Nephron (organoid): ENCODE results near the gene DIAPH2.

Experiments used
- H3K27ac Mint-ChIP-seq, 3 experiments: 2 replicates each; pipeline ENCODE4 v1.8.0; 2020; ENCODE audit warnings: mixed read lengths in 3 of 3, mild to moderate bottlenecking in 2 of 3, moderate library complexity in 1 of 3
- H3K27me3 Mint-ChIP-seq: 2 replicates; pipeline ENCODE4 v1.8.0; 2021; ENCODE audit warnings: low read depth, mild to moderate bottlenecking, moderate library complexity, mixed read lengths
- H3K36me3 Mint-ChIP-seq: 2 replicates; pipeline ENCODE4 v1.8.0; 2020; ENCODE audit warnings: low read depth, mixed read lengths
- H3K4me1 Mint-ChIP-seq: 2 replicates; pipeline ENCODE4 v1.8.0; 2020; ENCODE audit warnings: mixed read lengths
- H3K4me3 Mint-ChIP-seq, 3 experiments: 2 replicates each; pipeline ENCODE4 v1.8.0; 2020; ENCODE audit warnings: mild to moderate bottlenecking in 3 of 3, mixed read lengths in 3 of 3, moderate library complexity in 2 of 3
- H3K9me3 Mint-ChIP-seq: 2 replicates; pipeline ENCODE4 v1.8.0; 2020; ENCODE audit warnings: mixed read lengths
- TF ChIP-seq, protein P1 (sequence below), 3 experiments: fragments of 200-600 bp; sonication (generic); IDR thresholded peaks; one replicate each; pipeline ENCODE4 v1.5.0; 2021; ENCODE audit warnings: antibody characterized with exemption in 3 of 3; ENCODE audit not compliant: unreplicated experiment in 3 of 3

Gene DIAPH2

DNA sequence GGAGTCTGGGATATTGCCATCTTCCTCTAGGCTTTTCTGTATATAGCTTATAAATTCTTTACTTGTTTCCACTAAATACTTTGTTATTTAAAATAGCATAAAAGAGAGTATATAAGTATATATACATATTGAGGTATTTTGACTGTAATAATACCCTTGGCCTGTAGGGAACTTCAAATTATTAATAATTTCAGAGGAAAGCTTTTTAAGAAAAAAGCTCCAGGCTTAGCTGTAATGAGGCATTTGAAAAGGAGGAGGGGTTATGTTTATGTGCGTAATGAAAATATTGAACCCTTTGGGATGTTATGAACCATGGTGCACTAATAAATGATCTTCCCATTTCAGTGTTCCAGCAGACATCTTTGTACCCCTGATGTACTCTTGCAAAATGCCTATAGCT, 777.1 kb downstream of the DIAPH2 start:
- H3K27ac Mint-ChIP-seq, result no peak overlapping the region
- no peaks in the 10 kb centered on the region for H3K9me3 Mint-ChIP-seq
- no peaks in the 10 kb centered on the region for H3K36me3 Mint-ChIP-seq
- no peak overlapping the region for H3K4me3 Mint-ChIP-seq
- TF ChIP-seq, protein P1, sequence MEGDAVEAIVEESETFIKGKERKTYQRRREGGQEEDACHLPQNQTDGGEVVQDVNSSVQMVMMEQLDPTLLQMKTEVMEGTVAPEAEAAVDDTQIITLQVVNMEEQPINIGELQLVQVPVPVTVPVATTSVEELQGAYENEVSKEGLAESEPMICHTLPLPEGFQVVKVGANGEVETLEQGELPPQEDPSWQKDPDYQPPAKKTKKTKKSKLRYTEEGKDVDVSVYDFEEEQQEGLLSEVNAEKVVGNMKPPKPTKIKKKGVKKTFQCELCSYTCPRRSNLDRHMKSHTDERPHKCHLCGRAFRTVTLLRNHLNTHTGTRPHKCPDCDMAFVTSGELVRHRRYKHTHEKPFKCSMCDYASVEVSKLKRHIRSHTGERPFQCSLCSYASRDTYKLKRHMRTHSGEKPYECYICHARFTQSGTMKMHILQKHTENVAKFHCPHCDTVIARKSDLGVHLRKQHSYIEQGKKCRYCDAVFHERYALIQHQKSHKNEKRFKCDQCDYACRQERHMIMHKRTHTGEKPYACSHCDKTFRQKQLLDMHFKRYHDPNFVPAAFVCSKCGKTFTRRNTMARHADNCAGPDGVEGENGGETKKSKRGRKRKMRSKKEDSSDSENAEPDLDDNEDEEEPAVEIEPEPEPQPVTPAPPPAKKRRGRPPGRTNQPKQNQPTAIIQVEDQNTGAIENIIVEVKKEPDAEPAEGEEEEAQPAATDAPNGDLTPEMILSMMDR (IDR thresholded peaks at IDR 0.05; ENCODE audit: unreplicated experiment in 3 of 3), result peak in 2 of 3 experiments; percentile 11 to 12
- no peaks in the 10 kb centered on the region for H3K4me1 Mint-ChIP-seq
- H3K27me3 Mint-ChIP-seq, result no peaks in the 10 kb centered on the region

DNA sequence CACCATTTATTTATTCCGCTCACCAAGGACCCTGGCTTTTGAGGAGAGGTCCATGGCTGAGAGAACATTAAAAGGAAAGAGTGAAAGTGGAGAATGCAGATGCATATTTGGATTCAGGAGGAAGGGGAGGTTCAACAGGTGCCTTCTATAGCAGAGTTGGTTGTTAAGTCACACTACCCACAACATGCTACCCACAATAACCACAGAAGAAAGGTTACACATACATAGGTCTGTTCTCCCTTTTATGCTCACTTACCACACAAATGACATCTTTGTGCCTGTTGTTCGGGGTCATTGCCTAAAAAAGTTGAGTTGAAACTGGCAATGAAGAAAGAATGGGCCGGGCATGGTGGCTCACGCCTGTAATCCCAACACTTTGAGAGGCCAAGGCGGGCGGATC, 786.4 kb downstream of the DIAPH2 start:
- no peaks in the 10 kb centered on the region for H3K9me3 Mint-ChIP-seq
- no peak overlapping the region for H3K4me3 Mint-ChIP-seq
- no peaks in the 10 kb centered on the region for H3K4me1 Mint-ChIP-seq
- no peaks in the 10 kb centered on the region for H3K27me3 Mint-ChIP-seq
- H3K27ac Mint-ChIP-seq, result no peak overlapping the region
- no peaks in the 10 kb centered on the region for H3K36me3 Mint-ChIP-seq
- TF ChIP-seq, protein P1 (IDR thresholded peaks at IDR 0.05; ENCODE audit: unreplicated experiment in 3 of 3), result no peak

DNA sequence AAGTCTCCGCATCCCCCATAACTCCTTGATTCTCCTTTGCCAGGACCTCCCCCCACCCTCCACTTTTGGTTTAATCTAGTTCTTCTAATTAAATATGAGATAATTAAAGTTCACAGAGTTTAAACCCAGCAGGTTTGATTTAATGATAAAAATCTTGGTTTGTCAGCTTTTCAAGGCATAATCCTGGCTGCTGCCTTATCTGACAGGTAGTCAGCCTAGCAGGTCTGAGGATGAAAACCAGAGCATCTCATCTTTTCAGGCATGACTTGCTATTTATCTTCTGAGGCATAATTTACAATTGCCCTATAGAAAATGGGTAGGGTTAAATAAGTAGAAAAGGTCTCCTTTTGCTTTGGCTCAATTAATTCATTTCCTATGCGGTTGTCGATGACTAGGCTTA, 790.3 kb downstream of the DIAPH2 start:
- Mint-ChIP-seq H3K9me3 (no peaks in the 10 kb centered on the region), H3K27ac (no peak overlapping the region), H3K4me1 (no peaks in the 10 kb centered on the region), H3K36me3 (no peaks in the 10 kb centered on the region), H3K4me3 (no peak overlapping the region), H3K27me3 (no peaks in the 10 kb centered on the region)
- TF ChIP-seq, protein P1 (IDR thresholded peaks at IDR 0.05; ENCODE audit: unreplicated experiment in 3 of 3), result no peak

DNA sequence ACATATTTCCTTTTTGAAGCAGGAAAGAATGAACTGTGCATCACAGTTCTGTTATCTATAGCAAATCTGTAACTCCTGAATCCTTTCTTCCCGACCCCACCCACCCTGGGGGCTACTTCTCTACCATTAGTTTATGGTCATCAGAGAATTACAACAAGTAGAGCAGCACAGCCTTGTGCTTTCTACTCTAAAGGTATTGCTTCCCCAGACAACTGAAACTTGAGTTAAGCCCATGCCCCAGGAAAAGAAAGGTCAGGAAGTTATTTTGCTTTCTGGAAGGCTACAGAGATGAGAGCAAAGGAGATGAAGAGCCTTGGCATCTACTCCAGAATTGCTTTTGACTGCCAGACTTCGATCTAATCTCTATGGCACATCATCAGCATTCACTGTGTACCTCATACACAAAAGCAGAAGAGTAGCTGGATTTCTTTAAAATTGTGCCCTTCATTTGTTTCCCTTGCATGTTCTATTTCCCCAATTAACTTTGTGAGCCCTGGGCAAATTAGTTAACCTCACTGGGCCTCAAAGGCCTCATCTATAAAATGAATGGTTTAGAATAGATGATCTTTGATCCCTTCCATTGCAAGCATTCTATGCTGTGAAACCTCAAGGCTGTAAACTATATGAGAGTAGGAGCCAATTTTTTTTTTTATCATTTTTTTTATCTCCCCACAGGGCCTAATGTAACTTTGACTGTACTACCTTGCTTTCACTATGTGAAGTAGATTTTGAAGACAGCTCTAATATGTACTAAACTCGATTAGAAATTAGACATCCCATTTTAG, 794.7 kb downstream of the DIAPH2 start:
- no peaks in the 10 kb centered on the region for H3K9me3 Mint-ChIP-seq
- TF ChIP-seq, protein P1 (IDR thresholded peaks at IDR 0.05; ENCODE audit: unreplicated experiment in 3 of 3), result no peak
- no peaks in the 10 kb centered on the region for H3K27me3 Mint-ChIP-seq
- H3K36me3 Mint-ChIP-seq, result no peaks in the 10 kb centered on the region
- peaks cover 4% of the 10 kb centered on the region for H3K4me1 Mint-ChIP-seq
- no peak overlapping the region for H3K27ac Mint-ChIP-seq
- H3K4me3 Mint-ChIP-seq, result no peak overlapping the region

DNA sequence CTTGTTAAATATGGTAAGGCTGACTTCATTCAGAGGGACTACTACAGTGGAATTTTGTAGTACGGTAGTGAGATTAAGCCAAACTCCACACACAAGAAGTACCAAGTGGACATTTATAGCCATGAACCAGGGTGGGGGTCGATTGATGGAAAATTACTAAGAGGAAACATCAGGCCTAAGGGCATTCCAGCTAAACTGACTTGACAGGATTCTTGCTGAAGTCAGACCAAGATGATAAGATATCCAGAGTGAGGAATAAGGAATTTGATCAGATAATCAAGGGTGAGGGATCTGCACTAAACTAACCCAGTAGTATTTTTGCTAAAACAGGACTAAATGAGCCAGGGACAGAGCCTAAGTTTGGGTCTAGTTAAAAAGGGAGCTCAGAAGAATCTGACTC, 796.6 kb downstream of the DIAPH2 start:
- peaks cover 4% of the 10 kb centered on the region for H3K4me1 Mint-ChIP-seq
- H3K4me3 Mint-ChIP-seq, result no peak overlapping the region
- H3K27me3 Mint-ChIP-seq, result no peaks in the 10 kb centered on the region
- TF ChIP-seq, protein P1 (IDR thresholded peaks at IDR 0.05; ENCODE audit: unreplicated experiment in 3 of 3), result no peak
- H3K9me3 Mint-ChIP-seq, result no peaks in the 10 kb centered on the region
- H3K27ac Mint-ChIP-seq, result no peak overlapping the region
- no peaks in the 10 kb centered on the region for H3K36me3 Mint-ChIP-seq
